Duodenal mucosa (tissue), 2 donors: ENCODE results near the gene FGFBP1.

Experiments
- H3K27ac ChIP-seq: one replicate; pipeline ENCODE4 v1.7.0; 2013; ENCODE audit warnings: low read depth, low read length
- H3K27me3 ChIP-seq, 2 donors: one replicate each; pipeline ENCODE4 v1.7.0; 2013; ENCODE audit warnings: low read length in 2 of 2, control low read depth in 1 of 2; ENCODE audit not compliant: insufficient read depth in 2 of 2, control insufficient read depth in 1 of 2
- H3K36me3 ChIP-seq, 2 donors: one replicate each; pipeline ENCODE4 v1.7.0; 2013; ENCODE audit warnings: low read length in 2 of 2, control low read depth in 1 of 2; ENCODE audit not compliant: insufficient read depth in 2 of 2, control insufficient read depth in 1 of 2
- H3K4me1 ChIP-seq, 2 donors: one replicate each; pipeline ENCODE4 v1.7.0; 2013; ENCODE audit warnings: low read length in 2 of 2, control low read depth in 1 of 2; ENCODE audit not compliant: insufficient read depth in 2 of 2, control insufficient read depth in 1 of 2
- H3K4me3 ChIP-seq, 2 donors: one replicate each; pipeline ENCODE4 v1.7.0; 2013; ENCODE audit warnings: low read length in 2 of 2, low read depth in 1 of 2
- H3K9ac ChIP-seq, 2 donors: one replicate each; pipeline ENCODE4 v1.7.0; 2013; ENCODE audit warnings: low read length in 2 of 2, low read depth in 1 of 2
- H3K9me3 ChIP-seq, 2 donors: one replicate each; pipeline ENCODE4 v1.7.0; 2013; ENCODE audit warnings: low read length in 2 of 2, control low read depth in 1 of 2; ENCODE audit not compliant: control insufficient read depth in 1 of 2

Gene FGFBP1

GRCh38 chr4:15914291-15914690, 24.2 kb downstream of the FGFBP1 start:
- Histone ChIP-seq H3K4me3 (no peak overlapping the region), H3K9ac (no peak overlapping the region), H3K27ac (no peak overlapping the region), H3K9me3 (no peaks in the 10 kb centered on the region), H3K36me3 (no peaks in the 10 kb centered on the region), H3K4me1 (peaks cover 8 to 11% of the 10 kb centered on the region in 2 donors), H3K27me3 (peaks cover 0 to 4% of the 10 kb centered on the region in 2 donors)

GRCh38 chr4:15913631-15913970, 24.9 kb downstream of the FGFBP1 start:
- Histone ChIP-seq H3K36me3 (no peaks in the 10 kb centered on the region), H3K27ac (no peak overlapping the region), H3K4me1 (peaks cover 6 to 7% of the 10 kb centered on the region in 2 donors), H3K9me3 (no peaks in the 10 kb centered on the region), H3K27me3 (peaks cover 0 to 4% of the 10 kb centered on the region in 2 donors), H3K4me3 (no peak overlapping the region), H3K9ac (no peak overlapping the region)

- H3K9ac ChIP-seq: no peak overlapping the region
- peaks cover 2 to 4% of the 10 kb centered on the region in 2 donors for H3K4me1 ChIP-seq
- H3K9me3 ChIP-seq: no peaks in the 10 kb centered on the region
- no peaks in the 10 kb centered on the region for H3K36me3 ChIP-seq
- H3K27me3 ChIP-seq: peaks cover 0 to 4% of the 10 kb centered on the region in 2 donors
- no peak overlapping the region for H3K27ac ChIP-seq
- H3K4me3 ChIP-seq: no peak overlapping the region
These were observed 25.4 kb downstream of the FGFBP1 start for GRCh38 chr4:15912961-15913630.

- Histone ChIP-seq H3K9ac (no peak overlapping the region), H3K36me3 (no peaks in the 10 kb centered on the region), H3K4me3 (no peak overlapping the region), H3K4me1 (no peaks in the 10 kb centered on the region), H3K27me3 (peaks cover 0 to 4% of the 10 kb centered on the region in 2 donors), H3K27ac (no peak overlapping the region), H3K9me3 (no peaks in the 10 kb centered on the region)
These were observed 26.3 kb downstream of the FGFBP1 start for GRCh38 chr4:15912236-15912635.

- Histone ChIP-seq H3K4me3 (no peak overlapping the region), H3K27ac (no peak overlapping the region), H3K27me3 (peaks cover 0 to 4% of the 10 kb centered on the region in 2 donors), H3K9me3 (no peaks in the 10 kb centered on the region), H3K4me1 (peaks cover 0 to 7% of the 10 kb centered on the region in 2 donors), H3K36me3 (no peaks in the 10 kb centered on the region), H3K9ac (no peak overlapping the region)
These were observed 28.2 kb downstream of the FGFBP1 start for GRCh38 chr4:15910155-15910940.

- Histone ChIP-seq H3K27me3 (no peaks in the 10 kb centered on the region), H3K4me3 (no peak overlapping the region), H3K36me3 (no peaks in the 10 kb centered on the region), H3K9me3 (no peaks in the 10 kb centered on the region), H3K4me1 (peaks cover 0 to 7% of the 10 kb centered on the region in 2 donors), H3K9ac (no peak overlapping the region), H3K27ac (no peak overlapping the region)
These were observed 31.1 kb downstream of the FGFBP1 start for GRCh38 chr4:15907430-15907829.

- Histone ChIP-seq H3K27me3 (no peaks in the 10 kb centered on the region), H3K9me3 (no peaks in the 10 kb centered on the region), H3K4me3 (peak overlapping the region in 1 of 2 donors; percentile 41), H3K27ac (no peak overlapping the region), H3K9ac (peak overlapping the region in 1 of 2 donors; percentile 28), H3K36me3 (no peaks in the 10 kb centered on the region), H3K4me1 (peaks cover 0 to 7% of the 10 kb centered on the region in 2 donors)
These were observed 32.5 kb downstream of the FGFBP1 start for GRCh38 chr4:15906020-15906443.

- H3K9ac ChIP-seq: no peak overlapping the region
These were observed 35.8 kb downstream of the FGFBP1 start for GRCh38 chr4:15902746-15903145.

GRCh38 chr4:15901998-15902397, 36.5 kb downstream of the FGFBP1 start:
- Histone ChIP-seq H3K9me3 (no peaks in the 10 kb centered on the region), H3K36me3 (no peaks in the 10 kb centered on the region), H3K27me3 (no peaks in the 10 kb centered on the region), H3K4me1 (peaks cover 0 to 7% of the 10 kb centered on the region in 2 donors), H3K9ac (no peak overlapping the region), H3K4me3 (no peak overlapping the region), H3K27ac (no peak overlapping the region)

More at GRCh38 chr4:15902746-15903145, 35.8 kb downstream of the FGFBP1 start:
- Histone ChIP-seq H3K27ac (no peak overlapping the region), H3K4me1 (peaks cover 0 to 7% of the 10 kb centered on the region in 2 donors), H3K27me3 (no peaks in the 10 kb centered on the region), H3K36me3 (no peaks in the 10 kb centered on the region), H3K9me3 (no peaks in the 10 kb centered on the region), H3K4me3 (no peak overlapping the region)

GRCh38 chr4:15901007-15901406, 37.5 kb downstream of the FGFBP1 start:
- Histone ChIP-seq H3K4me1 (peaks cover 0 to 2% of the 10 kb centered on the region in 2 donors), H3K9me3 (no peaks in the 10 kb centered on the region)

More at GRCh38 chr4:15901007-15901406, 37.5 kb downstream of the FGFBP1 start:
- Histone ChIP-seq H3K27me3 (no peaks in the 10 kb centered on the region), H3K4me3 (no peak overlapping the region), H3K36me3 (no peaks in the 10 kb centered on the region), H3K9ac (no peak overlapping the region), H3K27ac (no peak overlapping the region)
